H1 (cell line): ENCODE results near the gene NCKAP1. TPM values are rescaled to one million over a fixed set of nuclear protein-coding genes. Genes with fewer than 3 reads are reported as not detected.

Experiments
- CTCF ChIA-PET: fragments of 300-600 bp; sonication (Branson Sonifier 250); formaldehyde crosslinking; loops from one replicate; lab custom pipeline; 2021; ENCODE audit not compliant: partially characterized antibody; lab: Charles Lee
- POLR2A ChIA-PET: fragments of 300-600 bp; sonication (Branson Sonifier 250); formaldehyde crosslinking; loops from one replicate; lab custom pipeline; 2021; ENCODE audit warnings: inconsistent platforms; ENCODE audit not compliant: partially characterized antibody; lab: Charles Lee
- DNase-seq, 2 experiments: peaks; one replicate each; pipeline versions ENCODE4 v3.0.0 to v3.0.0-alpha.2; 2010 to 2022; ENCODE audit warnings: low spot score in 2 of 2, low read depth in 1 of 2, mixed read lengths in 1 of 2
- FAIRE-seq: peaks from 2 replicates; lab custom pipeline; 2011; peaks lifted over from hg19 to GRCh38; lab: Jason Lieb, UNC
- H2AFZ ChIP-seq: 2 replicates; pipeline ENCODE4 v1.8.1; 2012; ENCODE audit warnings: low read length, inconsistent platforms
- H2AK5ac ChIP-seq: 2 replicates; pipeline ENCODE4 v1.6.1; 2013; ENCODE audit warnings: low read depth, low read length
- H2BK120ac ChIP-seq: replicated peaks from 2 replicates; pipeline ENCODE3; 2013; ENCODE audit warnings: low read depth, low read length, inconsistent platforms
- H2BK12ac ChIP-seq: 2 replicates; pipeline ENCODE4 v1.6.1; 2013; ENCODE audit warnings: low read depth, low read length
- H2BK15ac ChIP-seq: 2 replicates; pipeline ENCODE4 v1.6.1; 2013; ENCODE audit warnings: low read length
- H2BK20ac ChIP-seq: 2 replicates; pipeline ENCODE4 v1.6.1; 2013; ENCODE audit warnings: low read length
- H2BK5ac ChIP-seq: 2 replicates; pipeline ENCODE4 v1.6.1; 2013; ENCODE audit warnings: low read depth, low read length
- H3K14ac ChIP-seq: 2 replicates; pipeline ENCODE4 v1.6.1; 2013; ENCODE audit warnings: inconsistent platforms; ENCODE audit not compliant: insufficient read length
- H3K18ac ChIP-seq: 2 replicates; pipeline ENCODE4 v1.6.1; 2013; ENCODE audit warnings: low read length; ENCODE audit errors: extremely low read depth
- H3K23ac ChIP-seq: 2 replicates; pipeline ENCODE4 v1.6.1; 2013; ENCODE audit warnings: inconsistent platforms; ENCODE audit not compliant: insufficient read length
- H3K23me2 ChIP-seq: 2 replicates; pipeline ENCODE4 v1.6.1; 2013; ENCODE audit warnings: low read depth, low read length
- H3K27ac ChIP-seq: 2 replicates; pipeline ENCODE4 v1.6.1; 2011; ENCODE audit warnings: low read depth, low read length, inconsistent platforms
- H3K27me3 ChIP-seq, 4 experiments: replicated peaks in 1 of 4; 1 replicate in 1 of 4; 2 replicates in 3 of 4; pipeline versions ENCODE4 v1.6.1 to v1.8.1; 2011 to 2013; ENCODE audit warnings: low read length in 3 of 4, mild to moderate bottlenecking in 3 of 4, inconsistent platforms in 2 of 4, mixed read lengths in 2 of 4, moderate library complexity in 1 of 4; ENCODE audit not compliant: control insufficient read depth in 3 of 4, insufficient read depth in 3 of 4; ENCODE audit errors: extremely low read depth in 1 of 4
- H3K36me3 ChIP-seq, 4 experiments: 2 replicates each; pipeline versions ENCODE4 v1.6.1 to v1.8.1; 2011 to 2013; ENCODE audit warnings: mild to moderate bottlenecking in 4 of 4, low read length in 3 of 4, moderate library complexity in 2 of 4, control low read depth in 1 of 4, inconsistent platforms in 1 of 4; ENCODE audit not compliant: insufficient read depth in 4 of 4, control insufficient read depth in 2 of 4
- H3K4ac ChIP-seq: replicated peaks from 2 replicates; pipeline ENCODE3; 2013; ENCODE audit warnings: low read length, low read depth, mixed read lengths, inconsistent platforms; ENCODE audit not compliant: insufficient read length
- H3K4me1 ChIP-seq, 4 experiments: replicated peaks in 1 of 4; 1 replicate in 1 of 4; 2 replicates in 3 of 4; pipeline versions ENCODE4 v1.6.1 to v1.8.1; 2011 to 2013; ENCODE audit warnings: low read length in 3 of 4, inconsistent platforms in 2 of 4, mixed read lengths in 1 of 4; ENCODE audit not compliant: insufficient read depth in 4 of 4, control insufficient read depth in 3 of 4
- H3K4me2 ChIP-seq, 2 experiments: 2 replicates each; pipeline versions ENCODE4 v1.6.1 to v1.8.1; 2011 to 2013; ENCODE audit warnings: low read depth in 2 of 2, low read length in 2 of 2, control low read depth in 1 of 2, inconsistent platforms in 1 of 2, mild to moderate bottlenecking in 1 of 2; ENCODE audit not compliant: insufficient read depth in 1 of 2
- H3K4me3 ChIP-seq, 4 experiments: fragments of 200-600, 300-600 bp in 1 of 4; sonication (generic), shearing (Covaris generic), sonication (Bioruptor Twin) in 1 of 4; 2 replicates each; pipeline versions ENCODE4 v1.5.1 to v1.8.1; 2011 to 2016; ENCODE audit warnings: low read length in 4 of 4, low read depth in 3 of 4, control low read depth in 2 of 4, inconsistent platforms in 2 of 4, mild to moderate bottlenecking in 2 of 4, mixed read lengths in 1 of 4, moderate library complexity in 1 of 4; ENCODE audit not compliant: insufficient read depth in 2 of 4; ENCODE audit errors: extremely low read depth in 1 of 4
- H3K56ac ChIP-seq: replicated peaks from 2 replicates; pipeline ENCODE3; 2013; ENCODE audit warnings: low read depth, mild to moderate bottlenecking, mixed read lengths, low read length, inconsistent platforms; ENCODE audit not compliant: insufficient read length
- H3K79me1 ChIP-seq: 2 replicates; pipeline ENCODE4 v1.6.1; 2013; ENCODE audit warnings: low read depth, low read length, control low read depth
- H3K79me2 ChIP-seq, 2 experiments: 2 replicates each; pipeline versions ENCODE4 v1.6.1 to v1.8.1; 2012 to 2013; ENCODE audit warnings: low read length in 2 of 2, mild to moderate bottlenecking in 2 of 2, inconsistent platforms in 1 of 2; ENCODE audit not compliant: insufficient read depth in 2 of 2, control insufficient read depth in 1 of 2
- H3K9ac ChIP-seq, 4 experiments: replicated peaks in 1 of 4; 1 replicate in 1 of 4; 2 replicates in 3 of 4; pipeline versions ENCODE4 v1.6.1 to v1.8.1; 2011 to 2013; ENCODE audit warnings: low read depth in 3 of 4, low read length in 3 of 4, control low read depth in 2 of 4, mild to moderate bottlenecking in 2 of 4, moderate library complexity in 2 of 4, inconsistent platforms in 1 of 4; ENCODE audit errors: extremely low read depth in 1 of 4
- H3K9me3 ChIP-seq, 2 experiments: 2 replicates each; pipeline versions ENCODE4 v1.6.1 to v1.8.1; 2012 to 2013; ENCODE audit warnings: mild to moderate bottlenecking in 2 of 2, moderate library complexity in 2 of 2, control low read depth in 1 of 2, inconsistent platforms in 1 of 2, low read depth in 1 of 2, low read length in 1 of 2, mixed read lengths in 1 of 2; ENCODE audit not compliant: insufficient read depth in 2 of 2
- H4K20me1 ChIP-seq, 2 experiments: replicated peaks in 1 of 2; 2 replicates each; pipeline versions ENCODE3 to v1.8.1; 2011 to 2013; ENCODE audit warnings: inconsistent platforms in 2 of 2, low read length in 2 of 2, mild to moderate bottlenecking in 1 of 2; ENCODE audit not compliant: insufficient read depth in 2 of 2, control insufficient read depth in 1 of 2
- H4K5ac ChIP-seq: 2 replicates; pipeline ENCODE4 v1.6.1; 2013; ENCODE audit warnings: low read length, low read depth, mixed read lengths, inconsistent platforms; ENCODE audit not compliant: insufficient read length
- H4K8ac ChIP-seq: 2 replicates; pipeline ENCODE4 v1.8.0; 2013; ENCODE audit warnings: mild to moderate bottlenecking, moderate library complexity, low read length, inconsistent platforms; ENCODE audit not compliant: insufficient read depth; ENCODE audit errors: extremely low read depth
- H4K91ac ChIP-seq: replicated peaks from 2 replicates; pipeline ENCODE3; 2013; ENCODE audit warnings: low read length, mixed read lengths, inconsistent platforms; ENCODE audit not compliant: insufficient read length
- BACH1 ChIP-seq: IDR thresholded peaks from 2 replicates; pipeline ENCODE4 v1.6.1; 2012; ENCODE audit warnings: low read length, improper control_type of control experiment
- BCL11A ChIP-seq, 2 experiments: IDR thresholded peaks; one replicate each; pipeline ENCODE4 v1.6.1; 2011; ENCODE audit warnings: low read depth in 2 of 2, low read length in 2 of 2, mild to moderate bottlenecking in 2 of 2
- CREB1 ChIP-seq: IDR thresholded peaks from 2 replicates; pipeline ENCODE4 v1.6.1; 2012; ENCODE audit warnings: inconsistent platforms
- GTF2F1 ChIP-seq: IDR thresholded peaks from 2 replicates; pipeline ENCODE4 v1.6.1; 2012; ENCODE audit warnings: low read depth, low read length, improper control_type of control experiment, borderline replicate concordance
- SIX5 ChIP-seq: IDR thresholded peaks from 2 replicates; pipeline ENCODE4 v1.6.1; 2011; ENCODE audit warnings: mild to moderate bottlenecking, low read depth, low read length
- SP2 ChIP-seq: IDR thresholded peaks from 2 replicates; pipeline ENCODE4 v1.6.1; 2012; ENCODE audit warnings: mild to moderate bottlenecking, low read length, inconsistent platforms
- SRF ChIP-seq: IDR thresholded peaks from 2 replicates; pipeline ENCODE4 v1.6.1; 2011; ENCODE audit warnings: mild to moderate bottlenecking, low read depth, low read length, moderate library complexity
- TAF1 ChIP-seq: IDR thresholded peaks from 2 replicates; pipeline ENCODE4 v1.6.1; 2011; ENCODE audit warnings: mild to moderate bottlenecking, low read depth, low read length
- TEAD4 ChIP-seq: IDR thresholded peaks from 2 replicates; pipeline ENCODE4 v1.6.1; 2012; ENCODE audit warnings: low read depth, low read length, inconsistent platforms, mixed read lengths
- WGBS, 2 experiments: shearing (Covaris generic) in 1 of 2; methylation state at CpG; one replicate each; pipeline versions ENCODE4 v1.1.6 to v1.1.7; 2013 to 2015; ENCODE audit warnings: low lambda C conversion rate in 2 of 2, mixed read lengths in 2 of 2, inconsistent platforms in 1 of 2, low coverage in 1 of 2, missing lambda C conversion rate in 1 of 2; ENCODE audit not compliant: insufficient replicate concordance in 2 of 2, insufficient coverage in 1 of 2, insufficient read length in 1 of 2; ENCODE audit errors: extremely low coverage in 1 of 2, missing lambda C conversion rate in 1 of 2; 5-methylcytosine and 5-hydroxymethylcytosine counted together
- polyA plus RNA-seq, 7 experiments: library from polyadenylated mRNA; depleted of rRNA in 3 of 7; stranded (reverse) in 5 of 7; unstranded in 2 of 7; fragments of >200 nt in 5 of 7; fragments of 200-250 nt in 2 of 7; gene quantifications; 1 replicate in 5 of 7; 2 replicates in 1 of 7; 4 replicates in 1 of 7; pipeline versions ENCODE4 v1.2.1 to v1.2.3, GENCODE V29; 2011 to 2013; ENCODE audit warnings: missing spikeins in 2 of 7, mixed read lengths in 2 of 7
- total RNA-seq: library from RNA; stranded (reverse); fragmentation: NEBNext Ultra II Directional; extraction: Animal tissue kit (Norgen Biotek cat#: 25700); gene quantifications from 2 replicates; pipeline ENCODE4 v1.2.1, GENCODE V29; 2021
- TF ChIP-seq, protein P1 (sequence below): IDR thresholded peaks from 2 replicates; pipeline ENCODE4 v1.6.1; 2012; ENCODE audit warnings: low read length, inconsistent platforms
- TF ChIP-seq, protein P2 (sequence below): IDR thresholded peaks from 2 replicates; pipeline ENCODE4 v1.6.1; 2012; ENCODE audit warnings: inconsistent platforms

Gene NCKAP1
- total and polyA plus RNA-seq, 2 of the 8 experiments (the other 6 are each of a cell fraction or from before 2014, with no cell fraction given): 90.8 to 173 TPM

DNA sequence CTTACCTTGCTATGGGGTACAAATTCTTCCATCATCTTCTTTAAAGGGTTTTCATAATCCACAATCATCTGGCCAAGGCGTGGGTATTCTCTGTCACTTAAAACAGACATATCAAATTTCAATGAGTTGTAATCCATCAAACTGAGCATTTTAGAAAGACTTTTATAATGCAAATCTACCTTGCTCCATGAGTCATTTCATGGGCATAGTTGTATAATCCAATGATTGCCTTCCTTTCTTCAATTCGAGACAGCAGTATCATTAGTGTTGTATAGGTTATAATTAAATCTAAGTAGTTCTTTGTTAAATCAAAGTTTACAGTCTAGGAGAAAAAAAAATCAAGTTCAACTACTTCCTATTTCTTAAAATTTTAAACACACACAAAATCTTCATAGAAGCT, 36.3 kb downstream of the NCKAP1 start:
- Histone ChIP-seq H2BK20ac (no peak overlapping the region), H3K9ac (no peak overlapping the region), H2BK12ac (no peak overlapping the region), H3K4me1 (no peaks in the 10 kb centered on the region), H4K91ac (no peak overlapping the region), H3K4me2 (no peak overlapping the region), H3K18ac (no peak overlapping the region), H2AK5ac (no peak overlapping the region), H3K27me3 (no peaks in the 10 kb centered on the region), H3K23me2 (no peaks in the 10 kb centered on the region), H3K23ac (no peak overlapping the region), H4K5ac (no peak overlapping the region), H2AFZ (no peak overlapping the region), H3K56ac (no peak overlapping the region), H2BK15ac (no peak overlapping the region), H4K8ac (no peak overlapping the region), H3K79me1 (peaks cover 3% of the 10 kb centered on the region; the same call in 1 of the 2 replicates), H3K4ac (no peak overlapping the region), H2BK5ac (no peak overlapping the region), H2BK120ac (no peak overlapping the region), H3K9me3 (no peaks in the 10 kb centered on the region), H3K36me3 (peaks cover 2 to 28% (median 5%) of the 10 kb centered on the region in 4 experiments; a peak in 5 of 8 replicates), H3K79me2 (peaks cover 0 to 60% of the 10 kb centered on the region in 2 experiments; a peak in 3 of 4 replicates), H3K27ac (no peak overlapping the region), H3K4me3 (no peak overlapping the region), H4K20me1 (peaks cover 3 to 5% of the 10 kb centered on the region in 2 experiments), H3K14ac (no peak overlapping the region)
- TF ChIP-seq SIX5 (no peak), GTF2F1 (no peak), CREB1 (no peak), TAF1 (no peak), TEAD4 (no peak), BCL11A (IDR thresholded peaks at IDR 0.05; ENCODE audit: low read depth in 2 of 2, low read length in 2 of 2) (no peak), SRF (no peak), BACH1 (no peak), SP2 (no peak)
- TF ChIP-seq, protein P1, sequence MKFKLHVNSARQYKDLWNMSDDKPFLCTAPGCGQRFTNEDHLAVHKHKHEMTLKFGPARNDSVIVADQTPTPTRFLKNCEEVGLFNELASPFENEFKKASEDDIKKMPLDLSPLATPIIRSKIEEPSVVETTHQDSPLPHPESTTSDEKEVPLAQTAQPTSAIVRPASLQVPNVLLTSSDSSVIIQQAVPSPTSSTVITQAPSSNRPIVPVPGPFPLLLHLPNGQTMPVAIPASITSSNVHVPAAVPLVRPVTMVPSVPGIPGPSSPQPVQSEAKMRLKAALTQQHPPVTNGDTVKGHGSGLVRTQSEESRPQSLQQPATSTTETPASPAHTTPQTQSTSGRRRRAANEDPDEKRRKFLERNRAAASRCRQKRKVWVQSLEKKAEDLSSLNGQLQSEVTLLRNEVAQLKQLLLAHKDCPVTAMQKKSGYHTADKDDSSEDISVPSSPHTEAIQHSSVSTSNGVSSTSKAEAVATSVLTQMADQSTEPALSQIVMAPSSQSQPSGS: no peak
- TF ChIP-seq, protein P2, sequence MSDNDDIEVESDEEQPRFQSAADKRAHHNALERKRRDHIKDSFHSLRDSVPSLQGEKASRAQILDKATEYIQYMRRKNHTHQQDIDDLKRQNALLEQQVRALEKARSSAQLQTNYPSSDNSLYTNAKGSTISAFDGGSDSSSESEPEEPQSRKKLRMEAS: no peak
- no peak for FAIRE-seq
- CTCF ChIA-PET: interaction anchor here (1.1 kb wide), 1 partner anchor 132 kb away, joined by 3 read pairs; no protein-coding TSS in a partner anchor
- POLR2A ChIA-PET: no interaction called here
- 70% methylated on average over 2 of the region's 2 CpGs; no CpG with 5 or more reads in 1 of the 2 experiments for WGBS, 2 experiments
- no peak for DNase-seq
